ENCODE measurements around the gene FAM163B. TPM values are rescaled to one million over a fixed set of nuclear protein-coding genes. Genes with fewer than 3 reads are reported as not detected.

FAM163B gene
- total and polyA plus RNA-seq, 9 of the 15 experiments (the other 6 are each of a cell fraction or from before 2014, with no cell fraction given) = not detected

DNA sequence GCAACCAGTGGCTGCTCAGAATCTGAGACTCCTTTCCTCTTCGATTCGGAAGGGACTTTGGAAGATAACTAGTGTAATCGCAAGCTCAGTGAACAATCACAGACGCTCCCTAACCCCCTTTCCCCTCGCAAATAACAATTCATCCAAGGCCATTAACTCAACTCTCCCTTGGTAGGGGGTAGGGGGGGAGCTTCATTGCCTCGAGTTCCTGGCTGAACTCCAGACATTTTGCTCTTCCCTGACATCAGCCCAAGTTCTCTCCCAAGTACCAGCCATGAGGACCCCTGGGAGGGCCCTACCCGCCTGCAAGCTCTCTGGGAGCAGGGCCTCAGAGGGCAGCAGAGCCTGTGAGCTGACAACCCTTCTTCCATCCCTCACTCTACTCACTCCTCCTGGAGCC lies 8.4 kb downstream of the FAM163B start (continued):
- TF ChIP-seq, protein P1, sequence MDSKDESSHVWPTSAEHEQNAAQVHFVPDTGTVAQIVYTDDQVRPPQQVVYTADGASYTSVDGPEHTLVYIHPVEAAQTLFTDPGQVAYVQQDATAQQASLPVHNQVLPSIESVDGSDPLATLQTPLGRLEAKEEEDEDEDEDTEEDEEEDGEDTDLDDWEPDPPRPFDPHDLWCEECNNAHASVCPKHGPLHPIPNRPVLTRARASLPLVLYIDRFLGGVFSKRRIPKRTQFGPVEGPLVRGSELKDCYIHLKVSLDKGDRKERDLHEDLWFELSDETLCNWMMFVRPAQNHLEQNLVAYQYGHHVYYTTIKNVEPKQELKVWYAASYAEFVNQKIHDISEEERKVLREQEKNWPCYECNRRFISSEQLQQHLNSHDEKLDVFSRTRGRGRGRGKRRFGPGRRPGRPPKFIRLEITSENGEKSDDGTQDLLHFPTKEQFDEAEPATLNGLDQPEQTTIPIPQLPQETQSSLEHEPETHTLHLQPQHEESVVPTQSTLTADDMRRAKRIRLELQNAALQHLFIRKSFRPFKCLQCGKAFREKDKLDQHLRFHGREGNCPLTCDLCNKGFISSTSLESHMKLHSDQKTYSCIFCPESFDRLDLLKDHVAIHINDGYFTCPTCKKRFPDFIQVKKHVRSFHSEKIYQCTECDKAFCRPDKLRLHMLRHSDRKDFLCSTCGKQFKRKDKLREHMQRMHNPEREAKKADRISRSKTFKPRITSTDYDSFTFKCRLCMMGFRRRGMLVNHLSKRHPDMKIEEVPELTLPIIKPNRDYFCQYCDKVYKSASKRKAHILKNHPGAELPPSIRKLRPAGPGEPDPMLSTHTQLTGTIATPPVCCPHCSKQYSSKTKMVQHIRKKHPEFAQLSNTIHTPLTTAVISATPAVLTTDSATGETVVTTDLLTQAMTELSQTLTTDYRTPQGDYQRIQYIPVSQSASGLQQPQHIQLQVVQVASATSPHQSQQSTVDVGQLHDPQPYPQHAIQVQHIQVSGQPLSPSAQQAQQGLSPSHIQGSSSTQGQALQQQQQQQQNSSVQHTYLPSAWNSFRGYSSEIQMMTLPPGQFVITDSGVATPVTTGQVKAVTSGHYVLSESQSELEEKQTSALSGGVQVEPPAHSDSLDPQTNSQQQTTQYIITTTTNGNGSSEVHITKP (IDR thresholded peaks at IDR 0.05; ENCODE audit: partially characterized antibody) = no peak
- TF ChIP-seq, protein P2, sequence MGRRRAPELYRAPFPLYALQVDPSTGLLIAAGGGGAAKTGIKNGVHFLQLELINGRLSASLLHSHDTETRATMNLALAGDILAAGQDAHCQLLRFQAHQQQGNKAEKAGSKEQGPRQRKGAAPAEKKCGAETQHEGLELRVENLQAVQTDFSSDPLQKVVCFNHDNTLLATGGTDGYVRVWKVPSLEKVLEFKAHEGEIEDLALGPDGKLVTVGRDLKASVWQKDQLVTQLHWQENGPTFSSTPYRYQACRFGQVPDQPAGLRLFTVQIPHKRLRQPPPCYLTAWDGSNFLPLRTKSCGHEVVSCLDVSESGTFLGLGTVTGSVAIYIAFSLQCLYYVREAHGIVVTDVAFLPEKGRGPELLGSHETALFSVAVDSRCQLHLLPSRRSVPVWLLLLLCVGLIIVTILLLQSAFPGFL (CRISPR knock-in tag; IDR thresholded peaks at IDR 0.05) = no peak
- TF ChIP-seq BRD4 (IDR thresholded peaks at IDR 0.05) (no peak), SPI1 (IDR thresholded peaks at IDR 0.05; ENCODE audit: borderline replicate concordance, low read depth, low read length) (no peak), NR2C1 (IDR thresholded peaks at IDR 0.05) (no peak), NR2C1 (tag; IDR thresholded peaks at IDR 0.05) (no peak), SIX5 (IDR thresholded peaks at IDR 0.05; ENCODE audit: borderline replicate concordance in 1 of 2, insufficient read depth in 1 of 2, low read depth in 1 of 2, low read length in 2 of 2) (no peak), SNRNP70 (optimal IDR thresholded peaks at IDR 0.05; ENCODE audit: low read depth, low read length) (no peak), ZKSCAN3 (CRISPR knock-in tag; IDR thresholded peaks at IDR 0.05) (no peak)
- TF ChIP-seq, protein P3, sequence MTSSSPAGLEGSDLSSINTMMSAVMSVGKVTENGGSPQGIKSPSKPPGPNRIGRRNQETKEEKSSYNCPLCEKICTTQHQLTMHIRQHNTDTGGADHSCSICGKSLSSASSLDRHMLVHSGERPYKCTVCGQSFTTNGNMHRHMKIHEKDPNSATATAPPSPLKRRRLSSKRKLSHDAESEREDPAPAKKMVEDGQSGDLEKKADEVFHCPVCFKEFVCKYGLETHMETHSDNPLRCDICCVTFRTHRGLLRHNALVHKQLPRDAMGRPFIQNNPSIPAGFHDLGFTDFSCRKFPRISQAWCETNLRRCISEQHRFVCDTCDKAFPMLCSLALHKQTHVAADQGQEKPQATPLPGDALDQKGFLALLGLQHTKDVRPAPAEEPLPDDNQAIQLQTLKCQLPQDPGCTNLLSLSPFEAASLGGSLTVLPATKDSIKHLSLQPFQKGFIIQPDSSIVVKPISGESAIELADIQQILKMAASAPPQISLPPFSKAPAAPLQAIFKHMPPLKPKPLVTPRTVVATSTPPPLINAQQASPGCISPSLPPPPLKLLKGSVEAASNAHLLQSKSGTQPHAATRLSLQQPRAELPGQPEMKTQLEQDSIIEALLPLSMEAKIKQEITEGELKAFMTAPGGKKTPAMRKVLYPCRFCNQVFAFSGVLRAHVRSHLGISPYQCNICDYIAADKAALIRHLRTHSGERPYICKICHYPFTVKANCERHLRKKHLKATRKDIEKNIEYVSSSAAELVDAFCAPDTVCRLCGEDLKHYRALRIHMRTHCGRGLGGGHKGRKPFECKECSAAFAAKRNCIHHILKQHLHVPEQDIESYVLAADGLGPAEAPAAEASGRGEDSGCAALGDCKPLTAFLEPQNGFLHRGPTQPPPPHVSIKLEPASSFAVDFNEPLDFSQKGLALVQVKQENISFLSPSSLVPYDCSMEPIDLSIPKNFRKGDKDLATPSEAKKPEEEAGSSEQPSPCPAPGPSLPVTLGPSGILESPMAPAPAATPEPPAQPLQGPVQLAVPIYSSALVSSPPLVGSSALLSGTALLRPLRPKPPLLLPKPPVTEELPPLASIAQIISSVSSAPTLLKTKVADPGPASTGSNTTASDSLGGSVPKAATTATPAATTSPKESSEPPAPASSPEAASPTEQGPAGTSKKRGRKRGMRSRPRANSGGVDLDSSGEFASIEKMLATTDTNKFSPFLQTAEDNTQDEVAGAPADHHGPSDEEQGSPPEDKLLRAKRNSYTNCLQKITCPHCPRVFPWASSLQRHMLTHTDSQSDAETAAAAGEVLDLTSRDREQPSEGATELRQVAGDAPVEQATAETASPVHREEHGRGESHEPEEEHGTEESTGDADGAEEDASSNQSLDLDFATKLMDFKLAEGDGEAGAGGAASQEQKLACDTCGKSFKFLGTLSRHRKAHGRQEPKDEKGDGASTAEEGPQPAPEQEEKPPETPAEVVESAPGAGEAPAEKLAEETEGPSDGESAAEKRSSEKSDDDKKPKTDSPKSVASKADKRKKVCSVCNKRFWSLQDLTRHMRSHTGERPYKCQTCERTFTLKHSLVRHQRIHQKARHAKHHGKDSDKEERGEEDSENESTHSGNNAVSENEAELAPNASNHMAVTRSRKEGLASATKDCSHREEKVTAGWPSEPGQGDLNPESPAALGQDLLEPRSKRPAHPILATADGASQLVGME (CRISPR knock-in tag; IDR thresholded peaks at IDR 0.05) = no peak
- TF ChIP-seq, protein P4, sequence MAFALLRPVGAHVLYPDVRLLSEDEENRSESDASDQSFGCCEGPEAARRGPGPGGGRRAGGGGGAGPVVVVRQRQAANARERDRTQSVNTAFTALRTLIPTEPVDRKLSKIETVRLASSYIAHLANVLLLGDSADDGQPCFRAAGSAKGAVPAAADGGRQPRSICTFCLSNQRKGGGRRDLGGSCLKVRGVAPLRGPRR (CRISPR knock-in tag; IDR thresholded peaks at IDR 0.05) = no peak

Data from K562 (cell line).